ENCODE data around the gene UBE2S.

Gene UBE2S

DNA sequence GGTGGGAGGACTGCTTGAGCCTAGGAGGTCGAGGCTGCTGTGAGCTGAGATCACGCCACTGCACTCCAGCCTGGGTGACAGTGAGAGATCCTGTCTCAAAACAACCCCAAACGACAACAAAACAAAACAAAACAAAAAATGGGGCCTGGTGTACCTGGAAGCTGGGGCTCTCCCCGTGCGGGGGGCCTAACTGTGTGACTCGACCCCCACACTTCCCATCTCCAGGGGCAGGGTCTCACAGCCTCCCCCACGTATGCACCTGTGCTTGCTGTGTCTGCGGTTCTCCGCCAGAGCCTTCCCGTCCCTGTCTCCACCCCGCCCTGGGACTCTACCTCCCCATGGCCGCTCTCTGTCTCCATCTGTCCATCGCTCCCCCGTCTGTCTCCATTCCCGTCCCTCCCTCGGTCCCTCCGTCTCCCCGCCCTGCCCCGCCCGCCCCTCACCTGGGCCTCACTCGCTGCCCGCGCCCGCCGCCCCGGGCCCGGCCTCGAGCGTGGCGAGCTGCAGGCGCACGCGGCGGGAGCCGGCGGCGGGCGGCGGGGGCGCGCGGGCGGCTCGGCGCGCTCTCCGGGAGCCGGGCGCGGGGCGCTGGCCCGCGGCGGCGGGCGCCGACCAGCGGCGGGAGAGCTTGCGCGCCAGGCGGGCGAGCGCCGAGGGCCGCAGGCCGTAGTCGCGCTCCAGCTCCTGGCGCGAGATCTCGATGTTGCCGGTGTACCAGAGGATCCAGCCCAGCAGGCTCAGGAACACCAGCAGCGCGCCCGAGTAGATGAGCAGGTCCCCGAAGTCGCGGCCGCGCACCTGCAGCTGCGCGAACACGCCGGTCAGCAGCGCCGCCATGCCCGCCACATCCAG is 24.1 kb downstream of the UBE2S start:
- no peak for DNase-seq (ENCODE audit: low read depth)

DNA sequence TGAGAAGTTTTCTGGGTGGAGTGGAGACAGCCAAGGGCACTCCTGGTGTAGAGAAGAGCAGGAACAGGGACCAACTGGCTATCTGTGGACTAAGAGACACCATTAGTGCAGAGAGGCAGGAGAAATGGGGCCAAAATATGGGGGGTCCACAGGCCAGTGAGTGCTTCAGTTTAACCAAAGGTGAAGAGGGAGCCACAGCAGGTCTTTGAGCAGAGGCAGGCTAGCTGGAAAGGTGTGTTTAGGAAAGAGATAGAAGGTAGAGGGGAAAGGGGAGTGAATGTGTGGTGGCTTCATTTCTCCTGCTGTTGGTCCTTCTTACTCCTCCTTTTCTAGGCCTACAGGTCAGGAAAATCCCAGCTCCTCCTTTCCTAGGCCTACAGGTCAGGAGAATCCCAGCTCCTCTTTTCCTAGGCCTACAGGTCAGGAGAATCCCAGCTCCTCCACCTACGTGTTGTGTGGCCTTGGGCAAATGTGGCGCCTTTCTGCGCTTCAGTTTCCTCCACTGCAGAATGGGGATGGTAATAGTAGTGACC is 25.0 kb downstream of the UBE2S start:
- DNase-seq (ENCODE audit: low read depth) = no peak

- no peak for DNase-seq (ENCODE audit: low read depth)
Measured at GRCh38 chr19:55382013-55382412, 25.6 kb downstream of the UBE2S start.

GRCh38 chr19:55379174-55379573 is 28.4 kb downstream of the UBE2S start:
- no peak for DNase-seq (ENCODE audit: low read depth)

DNA sequence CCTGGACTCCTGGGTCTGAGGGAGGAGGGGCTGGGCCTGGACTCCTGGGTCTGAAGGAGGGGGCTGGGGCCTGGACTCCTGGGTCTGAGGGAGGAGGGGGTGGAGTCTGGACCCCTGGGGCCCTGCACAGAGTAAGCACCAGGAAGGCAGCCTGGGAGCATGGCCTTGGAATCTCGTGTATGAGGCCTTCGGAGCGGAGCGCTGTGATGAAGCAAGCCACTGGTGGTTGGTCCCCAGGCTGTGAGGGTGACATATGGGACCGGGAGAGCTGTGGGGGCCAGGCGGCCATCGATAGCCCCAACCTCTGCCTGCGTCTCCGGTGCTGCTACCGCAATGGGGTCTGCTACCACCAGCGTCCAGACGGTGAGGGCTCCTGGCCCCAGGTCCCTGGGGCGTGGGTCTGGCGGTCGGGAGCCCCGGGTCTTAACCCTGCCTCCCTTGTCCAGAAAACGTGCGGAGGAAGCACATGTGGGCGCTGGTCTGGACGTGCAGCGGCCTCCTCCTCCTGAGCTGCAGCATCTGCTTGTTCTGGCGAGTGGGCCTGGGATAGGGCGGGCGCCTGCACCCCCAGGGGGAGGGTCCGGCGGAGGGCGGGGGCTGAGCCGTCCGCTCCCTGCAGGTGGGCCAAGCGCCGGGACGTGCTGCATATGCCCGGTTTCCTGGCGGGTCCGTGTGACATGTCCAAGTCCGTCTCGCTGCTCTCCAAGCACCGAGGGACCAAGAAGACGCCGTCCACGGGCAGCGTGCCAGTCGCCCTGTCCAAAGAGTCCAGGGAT is 30.0 kb downstream of the UBE2S start:
- DNase-seq (ENCODE audit: low read depth) = no peak

GRCh38 chr19:55376241-55376933 is 31.2 kb downstream of the UBE2S start, which contains the start of gene TMEM190:
Gene TMEM190 (plus strand): TSS chr19:55376826. CDS start chr19:55376854, 28 bp downstream.
- no peak for DNase-seq (ENCODE audit: low read depth)

GRCh38 chr19:55373993-55374757 is 33.4 kb downstream of the UBE2S start:
- DNase-seq (ENCODE audit: low read depth) = no peak

DNA sequence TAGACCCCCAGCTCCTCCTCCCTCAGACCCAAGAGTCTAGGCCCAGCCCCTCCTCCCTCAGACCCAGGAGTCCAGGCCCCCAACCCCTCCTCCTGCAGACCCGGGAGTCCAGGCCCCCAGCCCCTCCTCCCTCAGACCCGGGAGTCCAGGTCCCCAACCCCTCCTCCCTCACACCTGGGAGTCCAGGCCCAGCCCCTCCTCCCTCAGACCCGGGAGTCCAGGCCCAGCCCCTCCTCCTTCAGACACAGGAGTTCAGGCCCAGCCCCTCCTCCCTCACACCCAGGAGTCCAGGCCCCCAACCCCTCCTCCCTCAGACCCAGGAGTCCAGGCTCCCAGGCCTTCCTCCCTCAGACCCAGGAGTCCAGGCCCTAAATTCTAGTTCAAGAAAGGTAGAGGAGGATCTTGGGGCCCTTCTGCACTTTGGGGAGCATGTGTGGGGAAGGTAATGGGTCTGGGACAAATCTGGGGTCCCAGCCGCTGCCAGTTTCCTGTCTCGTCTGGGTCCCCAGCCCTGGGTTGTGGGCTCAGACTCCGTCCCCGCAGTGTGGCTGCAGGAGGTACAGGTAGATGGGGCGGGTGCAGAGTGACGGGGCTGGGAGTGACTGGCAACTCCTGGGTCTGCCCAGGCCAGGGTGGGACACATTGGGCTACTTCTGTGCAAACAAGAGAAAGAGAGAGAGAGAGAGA is 34.1 kb downstream of the UBE2S start:
- no peak for DNase-seq (ENCODE audit: low read depth)

GRCh38 chr19:55372316-55373081 is 35.1 kb downstream of the UBE2S start:
- no peak for DNase-seq (ENCODE audit: low read depth)

GRCh38 chr19:55370305-55370988 is 37.1 kb downstream of the UBE2S start, which contains the start of gene IL11:
Gene IL11 (minus strand): TSS chr19:55370463. CDS start chr19:55370310, 153 bp downstream.
- DNase-seq (ENCODE audit: low read depth) = no peak

DNA sequence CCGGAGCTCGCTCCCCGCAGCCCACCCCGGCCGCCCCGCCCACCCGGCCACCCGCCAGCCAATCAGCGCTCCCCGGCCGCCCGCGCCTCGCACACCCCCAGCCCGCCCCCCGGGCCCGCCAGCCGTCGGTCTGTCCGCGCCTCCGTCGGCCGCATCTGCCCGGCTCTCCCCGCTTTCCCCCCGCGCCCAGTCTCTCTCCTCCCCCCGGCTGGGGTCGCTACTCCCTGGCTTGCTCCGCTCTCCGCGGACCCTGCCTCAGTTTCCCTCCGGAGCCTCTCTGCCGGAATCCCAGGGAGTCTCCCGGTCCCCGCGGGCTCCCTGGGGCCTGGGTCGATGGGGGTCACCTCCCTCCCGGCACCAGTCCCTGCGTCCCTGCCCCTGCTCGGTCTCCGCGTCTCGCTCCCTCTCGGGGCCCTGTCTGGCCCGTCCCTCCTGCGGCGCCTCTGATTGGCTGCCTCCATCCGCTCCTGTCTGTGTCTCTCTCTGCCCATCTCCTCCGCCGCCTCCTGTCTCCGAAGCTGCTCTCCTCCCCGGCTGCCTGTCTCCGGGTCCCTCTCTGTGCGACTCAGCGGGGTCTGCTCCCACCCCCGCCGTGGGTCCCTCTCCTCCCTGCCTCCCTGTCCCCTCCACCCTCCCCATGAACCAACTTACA is 37.8 kb downstream of the UBE2S start:
- no peak for DNase-seq (ENCODE audit: low read depth)

GRCh38 chr19:55368701-55369563 is 38.7 kb downstream of the UBE2S start:
- no peak for DNase-seq (ENCODE audit: low read depth)

DNA sequence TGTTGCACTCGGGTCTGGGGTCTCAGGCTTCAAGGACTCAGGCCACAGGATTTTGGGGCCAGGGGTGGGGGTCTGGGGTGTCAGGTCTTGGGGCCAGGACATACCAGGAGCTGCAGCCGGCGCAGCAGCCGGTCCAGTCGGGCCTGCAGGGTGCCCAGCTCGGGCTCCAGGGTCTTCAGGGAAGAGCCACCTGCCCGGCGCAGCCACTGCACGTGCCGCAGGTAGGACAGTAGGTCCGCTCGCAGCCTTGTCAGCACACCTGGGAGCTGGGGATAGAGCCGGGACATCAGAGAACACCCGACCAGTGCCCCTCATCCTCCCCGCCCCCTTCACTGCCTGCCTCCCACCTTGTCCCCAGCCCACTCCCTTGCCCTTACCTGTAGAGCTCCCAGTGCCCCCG is 39.5 kb downstream of the UBE2S start:
- DNase-seq (ENCODE audit: low read depth) = no peak

GRCh38 chr19:55366790-55367189 is 40.8 kb downstream of the UBE2S start:
- DNase-seq (ENCODE audit: low read depth) = no peak

- DNase-seq (ENCODE audit: low read depth) = no peak
Measured at GRCh38 chr19:55365964-55366363, 41.6 kb downstream of the UBE2S start.

GRCh38 chr19:55365245-55365644 is 42.3 kb downstream of the UBE2S start:
- DNase-seq (ENCODE audit: low read depth) = no peak

- DNase-seq (ENCODE audit: low read depth) = no peak
Measured at GRCh38 chr19:55362990-55363716, 44.4 kb downstream of the UBE2S start, which contains the start of gene GARIN5B. Gene GARIN5B (minus strand): TSS chr19:55363260. CDS start chr19:55363066, 194 bp downstream.

All from T follicular helper cell (primary cell).